ENCODE results near the gene CLEC18B. TPM values are rescaled to one million over a fixed set of nuclear protein-coding genes. Genes with fewer than 3 reads are reported as not detected.

The CLEC18B gene
- total RNA-seq, 1 donor from 2014 or later: 4.9 TPM

DNA sequence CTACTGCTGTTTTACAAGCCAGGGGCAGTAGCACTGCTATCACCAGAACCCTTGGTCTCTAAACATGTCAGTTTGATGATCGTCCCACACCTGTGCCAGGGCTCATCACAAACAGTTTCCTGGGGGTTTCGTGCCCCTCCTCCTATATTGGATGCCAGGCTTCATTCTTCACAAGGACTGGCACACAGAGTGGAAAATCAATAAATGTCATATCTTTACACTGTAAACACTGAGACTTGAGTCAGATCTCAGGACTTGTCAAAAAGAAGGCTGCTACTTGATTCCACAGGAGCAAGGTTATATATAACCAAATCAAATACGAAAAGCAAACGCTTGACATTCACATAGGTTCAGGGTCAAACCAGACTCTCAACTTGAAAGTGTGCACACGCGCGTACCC lies 39.3 kb upstream of the CLEC18B start:
- Mint-ChIP-seq H3K27ac (ENCODE audit: unreplicated experiment) (no peak overlapping the region), H3K27me3 (ENCODE audit: low read depth, unreplicated experiment) (no peaks in the 10 kb centered on the region), H3K36me3 (ENCODE audit: low read depth, unreplicated experiment) (peaks cover 46% of the 10 kb centered on the region), H3K9me3 (ENCODE audit: unreplicated experiment) (no peaks in the 10 kb centered on the region), H3K4me1 (ENCODE audit: low read depth, unreplicated experiment) (peaks cover 7% of the 10 kb centered on the region), H3K4me3 (ENCODE audit: unreplicated experiment) (no peak overlapping the region)
- H4K20me1 ChIP-seq (ENCODE audit: insufficient read depth, low read length): peaks cover 8% of the 10 kb centered on the region
- no peak for TF ChIP-seq EZH2 (IDR thresholded peaks at IDR 0.05; ENCODE audit: insufficient read depth, low read length)
- TF ChIP-seq, protein P1, sequence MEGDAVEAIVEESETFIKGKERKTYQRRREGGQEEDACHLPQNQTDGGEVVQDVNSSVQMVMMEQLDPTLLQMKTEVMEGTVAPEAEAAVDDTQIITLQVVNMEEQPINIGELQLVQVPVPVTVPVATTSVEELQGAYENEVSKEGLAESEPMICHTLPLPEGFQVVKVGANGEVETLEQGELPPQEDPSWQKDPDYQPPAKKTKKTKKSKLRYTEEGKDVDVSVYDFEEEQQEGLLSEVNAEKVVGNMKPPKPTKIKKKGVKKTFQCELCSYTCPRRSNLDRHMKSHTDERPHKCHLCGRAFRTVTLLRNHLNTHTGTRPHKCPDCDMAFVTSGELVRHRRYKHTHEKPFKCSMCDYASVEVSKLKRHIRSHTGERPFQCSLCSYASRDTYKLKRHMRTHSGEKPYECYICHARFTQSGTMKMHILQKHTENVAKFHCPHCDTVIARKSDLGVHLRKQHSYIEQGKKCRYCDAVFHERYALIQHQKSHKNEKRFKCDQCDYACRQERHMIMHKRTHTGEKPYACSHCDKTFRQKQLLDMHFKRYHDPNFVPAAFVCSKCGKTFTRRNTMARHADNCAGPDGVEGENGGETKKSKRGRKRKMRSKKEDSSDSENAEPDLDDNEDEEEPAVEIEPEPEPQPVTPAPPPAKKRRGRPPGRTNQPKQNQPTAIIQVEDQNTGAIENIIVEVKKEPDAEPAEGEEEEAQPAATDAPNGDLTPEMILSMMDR (IDR thresholded peaks at IDR 0.05; ENCODE audit: insufficient read depth, low read depth, low read length): no peak
- H3K79me2 ChIP-seq (ENCODE audit: insufficient read depth, low read length): no peaks in the 10 kb centered on the region
- H3K4me1 ChIP-seq (ENCODE audit: insufficient read depth, low read length): peaks cover 11% of the 10 kb centered on the region
- H3K9me3 ChIP-seq (ENCODE audit: insufficient read depth, low read depth, low read length): no peaks in the 10 kb centered on the region
- H3K9ac ChIP-seq (ENCODE audit: low read length): no peak overlapping the region
- H3K27me3 ChIP-seq (ENCODE audit: insufficient read depth, low read length): no peaks in the 10 kb centered on the region
- FAIRE-seq (no peak), DNase-seq (ENCODE audit: low read depth) (no peak)
- H2AFZ ChIP-seq (ENCODE audit: low read depth, low read length): no peak overlapping the region
- peaks cover 50% of the 10 kb centered on the region for H3K36me3 ChIP-seq (ENCODE audit: insufficient read depth, low read length)
- H3K27ac ChIP-seq (ENCODE audit: low read depth, low read length): no peak overlapping the region
- no peak overlapping the region for H3K4me3 ChIP-seq (ENCODE audit: insufficient read depth, low read depth, low read length)
- no peak overlapping the region for H3K4me2 ChIP-seq (ENCODE audit: low read length)

DNA sequence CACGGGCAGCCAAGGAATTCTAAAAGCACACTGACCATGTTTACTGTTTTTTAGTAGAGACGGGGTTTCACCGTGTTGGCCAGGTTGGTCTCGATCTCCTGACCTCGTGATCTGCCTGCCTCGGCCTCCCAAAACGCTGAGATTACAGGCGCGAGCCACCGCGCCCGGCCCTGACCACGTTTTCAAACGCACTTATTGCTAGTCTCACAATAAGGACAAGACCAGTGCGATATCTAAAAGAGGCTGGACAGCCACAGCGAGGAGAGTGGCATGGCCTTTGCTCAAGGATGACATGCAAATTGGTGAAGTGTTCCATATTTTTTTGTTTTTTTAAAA lies 35.0 kb upstream of the CLEC18B start:
- H3K27me3 ChIP-seq (ENCODE audit: insufficient read depth, low read length): no peaks in the 10 kb centered on the region
- peaks cover 32% of the 10 kb centered on the region for H3K36me3 ChIP-seq (ENCODE audit: insufficient read depth, low read length)
- Mint-ChIP-seq H3K27me3 (ENCODE audit: low read depth, unreplicated experiment) (no peaks in the 10 kb centered on the region), H3K27ac (ENCODE audit: unreplicated experiment) (no peak overlapping the region), H3K4me3 (ENCODE audit: unreplicated experiment) (no peak overlapping the region), H3K4me1 (ENCODE audit: low read depth, unreplicated experiment) (peaks cover 16% of the 10 kb centered on the region), H3K36me3 (ENCODE audit: low read depth, unreplicated experiment) (peaks cover 49% of the 10 kb centered on the region), H3K9me3 (ENCODE audit: unreplicated experiment) (no peaks in the 10 kb centered on the region)
- H3K79me2 ChIP-seq (ENCODE audit: insufficient read depth, low read length): no peaks in the 10 kb centered on the region
- no peak overlapping the region for H3K4me3 ChIP-seq (ENCODE audit: insufficient read depth, low read depth, low read length)
- DNase-seq (ENCODE audit: low read depth) (no peak), FAIRE-seq (no peak)
- H2AFZ ChIP-seq (ENCODE audit: low read depth, low read length): no peak overlapping the region
- TF ChIP-seq, protein P1 (IDR thresholded peaks at IDR 0.05; ENCODE audit: insufficient read depth, low read depth, low read length): no peak
- no peak for TF ChIP-seq EZH2 (IDR thresholded peaks at IDR 0.05; ENCODE audit: insufficient read depth, low read length)
- H3K4me2 ChIP-seq (ENCODE audit: low read length): peak overlapping the region; percentile 72
- peaks cover 26% of the 10 kb centered on the region for H3K4me1 ChIP-seq (ENCODE audit: insufficient read depth, low read length)
- H3K27ac ChIP-seq (ENCODE audit: low read depth, low read length): peak overlapping the region; percentile 95
- peak overlapping the region; percentile 74 for H3K9ac ChIP-seq (ENCODE audit: low read length)
- H3K9me3 ChIP-seq (ENCODE audit: insufficient read depth, low read depth, low read length): no peaks in the 10 kb centered on the region
- no peaks in the 10 kb centered on the region for H4K20me1 ChIP-seq (ENCODE audit: insufficient read depth, low read length)

DNA sequence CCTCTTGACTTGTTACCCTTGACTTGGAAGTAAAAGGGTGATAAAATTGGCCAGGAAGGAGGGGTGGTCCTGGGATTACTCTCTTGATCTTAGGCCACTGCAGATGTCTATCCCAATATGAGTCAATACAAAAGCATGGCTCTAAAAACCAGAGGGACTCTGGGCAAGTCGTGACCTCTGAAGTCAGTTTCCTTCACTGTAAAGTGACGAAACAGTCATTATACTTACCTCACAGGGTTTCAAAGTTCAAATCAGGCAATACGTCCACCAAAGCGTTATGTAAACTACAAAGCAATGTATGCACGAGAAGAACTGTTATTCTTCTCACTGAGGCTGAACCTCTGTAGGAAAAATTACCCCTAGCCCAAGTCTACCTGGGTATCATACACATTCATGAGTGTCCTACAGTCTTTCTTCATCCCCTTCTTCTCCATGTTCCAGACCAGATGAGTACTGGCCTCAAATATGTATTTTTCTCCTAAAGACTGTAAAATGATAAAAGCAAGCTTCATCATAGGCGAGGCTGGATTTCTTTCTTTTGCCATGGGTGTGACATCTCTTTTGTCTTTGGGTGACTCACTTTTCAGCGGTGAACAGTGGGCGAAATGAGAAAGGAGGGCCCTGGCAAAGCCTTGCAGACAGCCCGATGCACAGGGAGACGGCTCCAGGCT lies 34.5 kb upstream of the CLEC18B start:
- Histone ChIP-seq H3K9me3 (ENCODE audit: insufficient read depth, low read depth, low read length) (no peaks in the 10 kb centered on the region), H3K27me3 (ENCODE audit: insufficient read depth, low read length) (no peaks in the 10 kb centered on the region), H3K9ac (ENCODE audit: low read length) (peak overlapping the region; percentile 74), H4K20me1 (ENCODE audit: insufficient read depth, low read length) (no peaks in the 10 kb centered on the region), H3K27ac (ENCODE audit: low read depth, low read length) (peak overlapping the region; percentile 95), H3K4me1 (ENCODE audit: insufficient read depth, low read length) (peaks cover 26% of the 10 kb centered on the region), H3K79me2 (ENCODE audit: insufficient read depth, low read length) (no peaks in the 10 kb centered on the region), H3K36me3 (ENCODE audit: insufficient read depth, low read length) (peaks cover 29% of the 10 kb centered on the region), H2AFZ (ENCODE audit: low read depth, low read length) (no peak overlapping the region), H3K4me3 (ENCODE audit: insufficient read depth, low read depth, low read length) (no peak overlapping the region), H3K4me2 (ENCODE audit: low read length) (peak overlapping the region; percentile 72)
- peak overlapping the region; percentile 87 for H3K27ac Mint-ChIP-seq (ENCODE audit: unreplicated experiment)
- no peaks in the 10 kb centered on the region for H3K27me3 Mint-ChIP-seq (ENCODE audit: low read depth, unreplicated experiment)
- FAIRE-seq (no peak), DNase-seq (ENCODE audit: low read depth) (peak; percentile 87)
- no peak overlapping the region for H3K4me3 Mint-ChIP-seq (ENCODE audit: unreplicated experiment)
- no peaks in the 10 kb centered on the region for H3K9me3 Mint-ChIP-seq (ENCODE audit: unreplicated experiment)
- H3K4me1 Mint-ChIP-seq (ENCODE audit: low read depth, unreplicated experiment): peaks cover 16% of the 10 kb centered on the region
- TF ChIP-seq, protein P1 (IDR thresholded peaks at IDR 0.05; ENCODE audit: insufficient read depth, low read depth, low read length): no peak
- TF ChIP-seq EZH2 (IDR thresholded peaks at IDR 0.05; ENCODE audit: insufficient read depth, low read length): no peak
- peaks cover 51% of the 10 kb centered on the region for H3K36me3 Mint-ChIP-seq (ENCODE audit: low read depth, unreplicated experiment)

All from astrocyte (in vitro differentiated cells and primary cell).